Adrenal gland (tissue), 12 donors: Measurements from ENCODE around the gene APBA2. TPM values are rescaled to one million over a fixed set of nuclear protein-coding genes. Genes with fewer than 3 reads are reported as not detected.

Source experiments
- DNase-seq, 7 donors: peaks; one replicate each; pipeline ENCODE4 v3.0.0-alpha.2; 2019 to 2020
- H3K27ac ChIP-seq, 5 donors: fragments of 200-600 bp; sonication (generic) in 4 of 5; 1 replicate in 3 of 5; 2 replicates in 2 of 5; pipeline versions ENCODE4 v1.5.1 to v1.8.0; 2016 to 2020; ENCODE audit warnings: mild to moderate bottlenecking in 1 of 5
- H3K27me3 ChIP-seq: fragments of 200-600 bp; 2 replicates; pipeline ENCODE4 v1.8.0; 2021
- H3K36me3 ChIP-seq, 2 donors: fragments of 200-600 bp; replicated peaks in 1 of 2; 1 replicate in 1 of 2; 2 replicates in 1 of 2; pipeline versions ENCODE4 v1.5.1 to v1.8.0; 2018 to 2022
- H3K4me1 ChIP-seq, 2 donors: fragments of 200-600 bp; replicated peaks in 1 of 2; 1 replicate in 1 of 2; 2 replicates in 1 of 2; pipeline versions ENCODE4 v1.5.1 to v1.8.0; 2018 to 2021
- H3K4me3 ChIP-seq, 4 donors: fragments of 200-600 bp; sonication (generic) in 3 of 4; one replicate each; pipeline ENCODE4 v1.5.1; 2016 to 2018
- H3K9me3 ChIP-seq, 3 donors: fragments of 200-600 bp; sonication (generic) in 1 of 3; replicated peaks in 1 of 3; 1 replicate in 2 of 3; 2 replicates in 1 of 3; pipeline versions ENCODE4 v1.5.1 to v1.8.0; 2016 to 2021
- POLR2A ChIP-seq, 2 donors: fragments of 450-650 bp; IDR thresholded peaks; one replicate each; pipeline ENCODE4 v1.6.1; 2017; ENCODE audit warnings: antibody characterized with exemption in 2 of 2, mild to moderate bottlenecking in 2 of 2, moderate library complexity in 1 of 2
- WGBS, 4 donors: extraction: QIAGEN DNeasy Blood & Tissue Kit in 2 of 4; methylation state at CpG; one replicate each; pipeline versions ENCODE4 v1.1.5 to v1.1.7; 2013 to 2017; 5-methylcytosine and 5-hydroxymethylcytosine counted together
- intact Hi-C, 2 donors: fragments of 100-400 bp; cut with DNase I; formaldehyde crosslinking; loops; one replicate each; pipeline versions ENCODE4 v1.14.1 to v1.15.0; 2022 to 2023
- polyA plus RNA-seq, 3 donors: library from polyadenylated mRNA; stranded (reverse); fragments of 200-250 nt in 2 of 3; fragments of 350-450 nt in 1 of 3; fragmentation: Illumina TruSeq in 1 of 3; extraction: RNeasy Lipid Tissue Mini Kit (QIAGEN cat#74804) in 1 of 3; gene quantifications; one replicate each; pipeline ENCODE4 v1.2.3, GENCODE V29; 2013 to 2014
- total RNA-seq, 9 donors: library from RNA; depleted of rRNA in 4 of 9; stranded (reverse); fragments of >200 nt in 4 of 9; fragments of 120-200 nt in 1 of 9; fragmentation: NEBNext Ultra II Directional in 1 of 9; extraction: Animal tissue kit (Norgen Biotek cat#: 25700) in 1 of 9; gene quantifications; one replicate each; pipeline versions ENCODE4 v1.1.0 to v1.2.4, GENCODE V29; 2013 to 2023
- TF ChIP-seq, protein P1 (sequence below), 6 experiments: fragments of 450-650 bp in 4 of 6; fragments of 200-600 bp in 2 of 6; sonication (generic) in 1 of 6; IDR thresholded peaks; 1 replicate in 5 of 6; 2 replicates in 1 of 6; pipeline versions ENCODE4 v1.5.1 to v1.8.0; 2016 to 2021; ENCODE audit warnings: antibody characterized with exemption in 6 of 6, mild to moderate bottlenecking in 2 of 6, moderate library complexity in 1 of 6
- donor health status: healthy with polysubstance abuse.
- donor health status: Bipolar disorder and iron deficiency.
- donor health status: DM: yes; HTN: yes; CAD: no.
- donor health status: DM: no; HTN: no; CAD: no.
- donor health status: DM: no; HTN: no; CAD: no.
- donor health status: DM: yes; HTN: yes; CAD: no.

APBA2 gene
- total and polyA plus RNA-seq, 12 donors, result 2.1 to 13.2 (median 4.7) TPM

DNA sequence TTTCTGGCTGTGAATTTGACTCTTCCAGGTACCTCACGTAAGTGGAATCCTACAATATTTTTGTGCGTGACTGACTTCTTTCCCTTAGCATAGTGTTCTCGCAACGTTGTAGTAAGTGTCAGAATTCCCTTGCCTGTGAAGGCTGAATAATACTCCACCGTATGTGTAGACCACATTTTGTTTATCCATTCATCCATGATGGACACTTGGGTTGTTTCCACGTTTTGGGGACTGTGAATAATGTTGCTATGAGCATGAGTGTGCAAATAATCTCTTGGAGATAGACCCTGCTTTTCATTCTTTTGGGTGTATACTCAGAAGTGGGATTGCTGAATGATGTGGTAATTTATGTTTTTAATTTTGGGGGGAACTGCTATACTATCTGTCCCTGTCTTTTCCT, 82.2 kb downstream of the APBA2 start:
- no peak overlapping the region for H3K27ac ChIP-seq
- H3K9me3 ChIP-seq, result no peaks in the 10 kb centered on the region
- no peak overlapping the region for H3K4me3 ChIP-seq
- no peaks in the 10 kb centered on the region for H3K36me3 ChIP-seq
- no peak for DNase-seq
- no peaks in the 10 kb centered on the region for H3K27me3 ChIP-seq
- intact Hi-C loops, result no loop called here
- H3K4me1 ChIP-seq, result no peaks in the 10 kb centered on the region
- whole genome bisulfite sequencing, 4 donors, result 83 to 89% (median 86%) methylated on average over 6 of the region's 6 CpGs
- TF ChIP-seq, protein P1, sequence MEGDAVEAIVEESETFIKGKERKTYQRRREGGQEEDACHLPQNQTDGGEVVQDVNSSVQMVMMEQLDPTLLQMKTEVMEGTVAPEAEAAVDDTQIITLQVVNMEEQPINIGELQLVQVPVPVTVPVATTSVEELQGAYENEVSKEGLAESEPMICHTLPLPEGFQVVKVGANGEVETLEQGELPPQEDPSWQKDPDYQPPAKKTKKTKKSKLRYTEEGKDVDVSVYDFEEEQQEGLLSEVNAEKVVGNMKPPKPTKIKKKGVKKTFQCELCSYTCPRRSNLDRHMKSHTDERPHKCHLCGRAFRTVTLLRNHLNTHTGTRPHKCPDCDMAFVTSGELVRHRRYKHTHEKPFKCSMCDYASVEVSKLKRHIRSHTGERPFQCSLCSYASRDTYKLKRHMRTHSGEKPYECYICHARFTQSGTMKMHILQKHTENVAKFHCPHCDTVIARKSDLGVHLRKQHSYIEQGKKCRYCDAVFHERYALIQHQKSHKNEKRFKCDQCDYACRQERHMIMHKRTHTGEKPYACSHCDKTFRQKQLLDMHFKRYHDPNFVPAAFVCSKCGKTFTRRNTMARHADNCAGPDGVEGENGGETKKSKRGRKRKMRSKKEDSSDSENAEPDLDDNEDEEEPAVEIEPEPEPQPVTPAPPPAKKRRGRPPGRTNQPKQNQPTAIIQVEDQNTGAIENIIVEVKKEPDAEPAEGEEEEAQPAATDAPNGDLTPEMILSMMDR (IDR thresholded peaks at IDR 0.05), result no peak
- TF ChIP-seq POLR2A (IDR thresholded peaks at IDR 0.05), result no peak

DNA sequence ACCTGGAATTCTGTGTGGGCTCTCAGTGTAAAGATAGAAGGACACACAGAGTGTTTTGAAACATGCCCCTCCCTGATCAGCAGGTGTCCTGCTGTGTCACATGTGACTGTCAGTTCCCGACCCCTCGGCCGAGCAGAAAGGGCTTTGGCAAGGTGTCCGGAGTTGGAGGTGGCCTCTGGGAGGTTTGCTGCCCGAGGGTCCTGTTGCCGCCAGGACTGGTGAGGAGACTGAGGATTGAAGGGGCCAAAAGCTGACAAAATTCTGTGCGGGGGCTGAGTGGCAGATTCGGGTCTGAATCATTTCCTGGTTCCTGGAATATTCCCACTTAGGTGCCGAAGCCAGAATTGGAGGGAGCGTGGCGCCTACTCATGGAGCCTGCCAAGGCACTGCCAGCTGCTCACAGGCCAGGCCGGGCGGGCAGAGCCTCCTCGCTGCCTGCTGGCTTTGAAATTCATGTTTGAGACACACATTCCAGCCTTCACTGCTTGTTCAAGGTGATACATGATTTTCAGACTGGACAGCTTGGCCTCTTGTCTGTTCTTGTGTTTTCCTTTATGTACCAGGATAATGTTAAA, 83.8 kb downstream of the APBA2 start:
- TF ChIP-seq, protein P1 (IDR thresholded peaks at IDR 0.05), result no peak
- TF ChIP-seq POLR2A (IDR thresholded peaks at IDR 0.05), result no peak
- intact Hi-C loops, result no loop called here
- Histone ChIP-seq H3K36me3 (no peaks in the 10 kb centered on the region), H3K9me3 (no peaks in the 10 kb centered on the region), H3K4me3 (no peak overlapping the region), H3K27me3 (no peaks in the 10 kb centered on the region), H3K27ac (no peak overlapping the region), H3K4me1 (no peaks in the 10 kb centered on the region)
- DNase-seq, result no peak
- WGBS, 4 donors, result 84 to 91% (median 89%) methylated on average over 12 to 14 of the region's 14 CpGs

DNA sequence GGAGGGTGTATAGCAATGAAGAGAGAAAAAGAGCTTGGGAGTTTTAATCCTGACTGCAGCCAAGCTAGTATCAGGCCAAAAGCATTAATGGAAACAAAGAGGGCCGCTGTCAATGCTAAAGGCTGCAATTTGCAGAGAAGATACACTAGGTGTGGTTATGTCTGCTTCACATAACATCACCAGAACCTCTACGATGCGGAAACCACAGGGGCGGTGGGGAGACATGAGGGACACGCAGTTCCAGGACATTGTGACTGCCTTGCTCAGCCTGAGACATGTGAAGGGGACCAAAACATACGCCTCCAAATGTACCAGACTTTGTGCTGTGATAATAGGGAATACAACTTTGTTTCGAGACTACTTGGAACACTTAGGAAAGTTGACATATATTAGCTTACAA, 88.4 kb downstream of the APBA2 start:
- WGBS, 4 donors, result 89 to 91% (median 90%) methylated on average over 7 of the region's 7 CpGs
- no peaks in the 10 kb centered on the region for H3K36me3 ChIP-seq
- H3K4me3 ChIP-seq, result no peak overlapping the region
- H3K4me1 ChIP-seq, result no peaks in the 10 kb centered on the region
- intact Hi-C loops, result no loop called here
- H3K9me3 ChIP-seq, result no peaks in the 10 kb centered on the region
- H3K27ac ChIP-seq, result no peak overlapping the region
- no peak for DNase-seq
- no peaks in the 10 kb centered on the region for H3K27me3 ChIP-seq
- no peak for TF ChIP-seq POLR2A (IDR thresholded peaks at IDR 0.05)
- TF ChIP-seq, protein P1 (IDR thresholded peaks at IDR 0.05), result no peak

DNA sequence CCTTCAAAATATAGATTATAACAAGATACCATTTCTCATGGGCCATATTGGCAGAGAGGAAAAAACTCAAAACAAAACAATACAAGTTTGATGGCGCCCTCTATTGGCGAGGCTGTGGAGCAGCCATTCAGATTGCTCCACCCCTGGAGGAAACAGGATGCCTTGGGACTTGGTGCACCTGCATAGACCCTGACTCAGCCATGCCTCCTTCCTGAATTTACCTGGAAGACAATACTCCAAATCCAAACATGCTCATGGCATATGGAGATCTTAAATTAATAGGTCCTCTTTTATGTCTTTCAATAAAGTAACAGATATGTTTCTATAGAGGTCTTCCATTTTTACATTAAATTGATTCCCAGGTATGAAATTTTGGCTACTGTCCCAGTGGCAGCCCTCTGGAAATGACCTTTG, 90.0 kb downstream of the APBA2 start:
- no peaks in the 10 kb centered on the region for H3K27me3 ChIP-seq
- no peak overlapping the region for H3K4me3 ChIP-seq
- H3K27ac ChIP-seq, result no peak overlapping the region
- H3K9me3 ChIP-seq, result no peaks in the 10 kb centered on the region
- H3K4me1 ChIP-seq, result no peaks in the 10 kb centered on the region
- TF ChIP-seq POLR2A (IDR thresholded peaks at IDR 0.05), result no peak
- TF ChIP-seq, protein P1 (IDR thresholded peaks at IDR 0.05), result peak; percentile 28 to 62 (median 46)
- intact Hi-C loops, result no loop called here
- H3K36me3 ChIP-seq, result no peaks in the 10 kb centered on the region
- WGBS, 4 donors, result 2 to 7% (median 4%) methylated on average over 2 of the region's 2 CpGs
- peak in 6 of 7 donors; percentile 27 to 74 (median 36) for DNase-seq
